Smooth muscle cell (in vitro differentiated cells): ENCODE measurements around the gene ADCY2. TPM values are rescaled to one million over a fixed set of nuclear protein-coding genes. Genes with fewer than 3 reads are reported as not detected.

Experiments used
- DNase-seq: peaks from one replicate; lab custom pipeline; 2025; ENCODE audit not compliant: unreplicated experiment; lab: John Stamatoyannopoulos, UW
- H2AFZ ChIP-seq: fragments of 200-600 bp; sonication (generic); 2 replicates; pipeline ENCODE4 v1.6.0; 2016; ENCODE audit warnings: antibody characterized with exemption, low read depth, mild to moderate bottlenecking
- H3F3A ChIP-seq: fragments of 200-600 bp; sonication (generic); 2 replicates; pipeline ENCODE4 v1.6.0; 2017; ENCODE audit warnings: antibody characterized with exemption, low read depth
- H3K27ac ChIP-seq: fragments of 200-600 bp; sonication (generic); 2 replicates; pipeline ENCODE4 v1.5.1; 2016; ENCODE audit warnings: low read depth, mild to moderate bottlenecking
- H3K27me3 ChIP-seq: fragments of 200-600 bp; sonication (generic); 2 replicates; pipeline ENCODE4 v1.6.1; 2016; ENCODE audit warnings: low read depth, mild to moderate bottlenecking
- H3K36me3 ChIP-seq: fragments of 200-600 bp; sonication (generic); 2 replicates; pipeline ENCODE4 v1.5.1; 2016; ENCODE audit warnings: low read depth
- H3K4me1 ChIP-seq: fragments of 200-600 bp; sonication (generic); 2 replicates; pipeline ENCODE4 v1.5.1; 2016; ENCODE audit warnings: low read depth
- H3K4me2 ChIP-seq: fragments of 200-600 bp; sonication (generic); 2 replicates; pipeline ENCODE4 v1.6.0; 2016; ENCODE audit warnings: mild to moderate bottlenecking
- H3K4me3 ChIP-seq: fragments of 200-600 bp; sonication (generic); 2 replicates; pipeline ENCODE4 v1.5.1; 2016; ENCODE audit warnings: mild to moderate bottlenecking
- H3K79me2 ChIP-seq: fragments of 200-600 bp; sonication (generic); 2 replicates; pipeline ENCODE4 v1.6.0; 2016; ENCODE audit warnings: low read depth, mild to moderate bottlenecking
- H3K9ac ChIP-seq: fragments of 200-600 bp; sonication (generic); 2 replicates; pipeline ENCODE4 v1.6.0; 2016; ENCODE audit warnings: low read depth
- H3K9me3 ChIP-seq: fragments of 200-600 bp; sonication (generic); replicated peaks from 2 replicates; pipeline ENCODE4 v1.5.1; 2016; ENCODE audit warnings: low read depth
- H4K20me1 ChIP-seq: fragments of 200-600 bp; sonication (generic); 2 replicates; pipeline ENCODE4 v1.6.0; 2016; ENCODE audit warnings: low read depth
- WGBS: methylation state at CpG from one replicate; pipeline ENCODE4 v1.1.7; 2016; ENCODE audit warnings: low lambda C conversion rate; 5-methylcytosine and 5-hydroxymethylcytosine counted together
- polyA plus RNA-seq: library from polyadenylated mRNA; unstranded; fragments of >200 nt; fragmentation: Nextera tagmentation; extraction: Ambion mirVana; gene quantifications from 2 replicates; pipeline ENCODE4 v1.2.1, GENCODE V29; 2016
- total RNA-seq: library from RNA; depleted of rRNA; stranded (reverse); fragments of >200 nt; gene quantifications from 2 replicates; pipeline ENCODE4 v1.2.3, GENCODE V29; 2014
- TF ChIP-seq, protein P1 (sequence below): fragments of 200-600 bp; sonication (generic); IDR thresholded peaks from 2 replicates; pipeline ENCODE4 v1.5.1; 2017; ENCODE audit warnings: borderline replicate concordance, mild to moderate bottlenecking, antibody characterized with exemption; ENCODE audit not compliant: insufficient read depth, poor library complexity, severe bottlenecking

Gene ADCY2
- total and polyA plus RNA-seq, 2 experiments from 2014 or later = 2.8 to 8.0 TPM

DNA sequence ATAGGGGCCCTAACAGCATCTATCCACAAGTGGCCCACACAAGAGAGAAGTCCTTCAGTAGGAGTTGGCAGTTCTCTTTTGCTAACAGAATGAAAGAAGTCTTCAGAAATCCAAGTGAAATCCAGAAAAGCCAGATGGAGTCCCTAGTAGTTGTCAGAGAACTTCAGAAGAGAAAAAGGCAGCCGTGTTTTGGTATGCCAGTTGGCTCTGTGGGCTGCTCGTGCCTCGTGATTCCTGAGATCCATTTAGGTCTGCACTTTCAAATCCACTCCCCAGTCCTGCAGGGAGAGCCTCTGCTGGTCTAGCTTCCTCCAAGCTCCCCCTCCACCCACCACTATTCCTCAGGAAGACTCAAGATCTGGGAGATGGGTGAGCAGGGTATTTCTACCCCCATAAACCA is 386.0 kb downstream of the ADCY2 start:
- TF ChIP-seq, protein P1, sequence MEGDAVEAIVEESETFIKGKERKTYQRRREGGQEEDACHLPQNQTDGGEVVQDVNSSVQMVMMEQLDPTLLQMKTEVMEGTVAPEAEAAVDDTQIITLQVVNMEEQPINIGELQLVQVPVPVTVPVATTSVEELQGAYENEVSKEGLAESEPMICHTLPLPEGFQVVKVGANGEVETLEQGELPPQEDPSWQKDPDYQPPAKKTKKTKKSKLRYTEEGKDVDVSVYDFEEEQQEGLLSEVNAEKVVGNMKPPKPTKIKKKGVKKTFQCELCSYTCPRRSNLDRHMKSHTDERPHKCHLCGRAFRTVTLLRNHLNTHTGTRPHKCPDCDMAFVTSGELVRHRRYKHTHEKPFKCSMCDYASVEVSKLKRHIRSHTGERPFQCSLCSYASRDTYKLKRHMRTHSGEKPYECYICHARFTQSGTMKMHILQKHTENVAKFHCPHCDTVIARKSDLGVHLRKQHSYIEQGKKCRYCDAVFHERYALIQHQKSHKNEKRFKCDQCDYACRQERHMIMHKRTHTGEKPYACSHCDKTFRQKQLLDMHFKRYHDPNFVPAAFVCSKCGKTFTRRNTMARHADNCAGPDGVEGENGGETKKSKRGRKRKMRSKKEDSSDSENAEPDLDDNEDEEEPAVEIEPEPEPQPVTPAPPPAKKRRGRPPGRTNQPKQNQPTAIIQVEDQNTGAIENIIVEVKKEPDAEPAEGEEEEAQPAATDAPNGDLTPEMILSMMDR = no peak
- WGBS = 51% methylated on average over 3 of the region's 3 CpGs
- H3K79me2 ChIP-seq = no peaks in the 10 kb centered on the region
- H3K4me3 ChIP-seq = no peak overlapping the region
- DNase-seq = no peak
- peaks cover 16% of the 10 kb centered on the region for H3K4me1 ChIP-seq
- no peak overlapping the region for H2AFZ ChIP-seq
- no peaks in the 10 kb centered on the region for H4K20me1 ChIP-seq
- no peak overlapping the region for H3K4me2 ChIP-seq
- no peak overlapping the region for H3K9ac ChIP-seq
- no peaks in the 10 kb centered on the region for H3F3A ChIP-seq
- H3K27ac ChIP-seq = no peak overlapping the region
- H3K9me3 ChIP-seq = no peaks in the 10 kb centered on the region
- H3K27me3 ChIP-seq = no peaks in the 10 kb centered on the region
- no peaks in the 10 kb centered on the region for H3K36me3 ChIP-seq

DNA sequence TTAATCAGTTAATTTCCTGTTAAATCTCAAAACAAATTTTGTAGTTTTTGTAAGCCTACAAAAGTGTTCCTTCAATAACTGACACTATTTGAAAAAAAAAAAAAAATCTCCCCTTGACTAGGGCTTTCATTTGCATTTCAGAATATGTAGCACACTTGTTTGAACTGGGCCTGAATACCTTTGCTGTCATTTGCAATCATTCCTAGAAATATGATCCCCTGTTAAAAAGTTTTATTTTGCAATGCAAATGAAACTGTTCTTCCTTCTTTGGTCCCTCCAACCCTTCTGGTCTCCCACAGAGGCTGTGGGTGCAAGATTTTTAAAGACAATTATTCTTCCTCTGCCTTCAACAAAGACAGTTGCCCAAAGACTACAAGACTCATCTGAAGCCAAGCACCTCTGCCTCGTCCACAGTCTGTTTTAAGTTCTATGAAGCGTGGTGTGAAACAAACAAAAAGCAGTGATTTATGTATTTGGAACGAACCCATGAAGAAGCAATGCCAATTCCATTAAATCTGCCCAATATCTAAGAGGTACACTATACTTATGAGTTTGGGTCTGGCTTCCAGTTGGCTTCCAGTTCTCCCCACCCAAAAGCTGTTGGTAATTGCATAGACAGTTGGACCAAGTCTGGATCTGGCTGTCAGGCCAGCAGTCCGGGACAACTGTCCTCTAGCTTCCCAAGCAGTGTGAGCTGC is 388.9 kb downstream of the ADCY2 start:
- Histone ChIP-seq H3K4me2 (no peak overlapping the region), H3K9me3 (no peaks in the 10 kb centered on the region), H2AFZ (no peak overlapping the region), H3K27ac (no peak overlapping the region), H3K9ac (no peak overlapping the region), H3K4me3 (no peak overlapping the region), H3K36me3 (no peaks in the 10 kb centered on the region), H3K27me3 (no peaks in the 10 kb centered on the region), H3K79me2 (no peaks in the 10 kb centered on the region), H3F3A (no peaks in the 10 kb centered on the region), H4K20me1 (no peaks in the 10 kb centered on the region), H3K4me1 (peaks cover 6% of the 10 kb centered on the region)
- no peak for DNase-seq
- WGBS = 82% methylated on average over 4 of the region's 4 CpGs
- TF ChIP-seq, protein P1 = no peak

DNA sequence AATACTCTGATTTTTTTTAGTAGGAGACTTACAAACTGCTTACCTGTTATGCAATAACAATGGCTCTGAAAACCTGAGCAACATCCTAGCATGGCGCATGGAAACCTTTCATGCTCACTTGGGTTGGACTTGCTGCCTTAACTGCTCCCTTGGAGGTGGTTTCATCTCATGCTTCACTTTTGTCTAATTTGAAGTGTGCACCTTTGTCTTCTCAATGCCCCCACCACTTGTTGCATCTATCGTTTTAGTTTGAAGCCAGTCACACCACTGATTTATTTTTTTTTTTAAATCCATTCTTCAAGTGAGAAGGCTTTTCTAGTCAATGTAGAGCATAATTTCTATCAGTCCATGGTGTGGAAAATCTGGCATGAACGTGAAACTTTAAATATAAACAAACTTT is 391.8 kb downstream of the ADCY2 start:
- 93% methylated on average over 3 of the region's 3 CpGs for WGBS
- no peak overlapping the region for H2AFZ ChIP-seq
- no peaks in the 10 kb centered on the region for H3K4me1 ChIP-seq
- H3K36me3 ChIP-seq = no peaks in the 10 kb centered on the region
- TF ChIP-seq, protein P1 = no peak
- H3K4me2 ChIP-seq = no peak overlapping the region
- no peak overlapping the region for H3K9ac ChIP-seq
- no peaks in the 10 kb centered on the region for H3K27me3 ChIP-seq
- H3F3A ChIP-seq = no peaks in the 10 kb centered on the region
- no peaks in the 10 kb centered on the region for H4K20me1 ChIP-seq
- H3K9me3 ChIP-seq = no peaks in the 10 kb centered on the region
- H3K4me3 ChIP-seq = no peak overlapping the region
- no peaks in the 10 kb centered on the region for H3K79me2 ChIP-seq
- DNase-seq = no peak
- H3K27ac ChIP-seq = no peak overlapping the region

DNA sequence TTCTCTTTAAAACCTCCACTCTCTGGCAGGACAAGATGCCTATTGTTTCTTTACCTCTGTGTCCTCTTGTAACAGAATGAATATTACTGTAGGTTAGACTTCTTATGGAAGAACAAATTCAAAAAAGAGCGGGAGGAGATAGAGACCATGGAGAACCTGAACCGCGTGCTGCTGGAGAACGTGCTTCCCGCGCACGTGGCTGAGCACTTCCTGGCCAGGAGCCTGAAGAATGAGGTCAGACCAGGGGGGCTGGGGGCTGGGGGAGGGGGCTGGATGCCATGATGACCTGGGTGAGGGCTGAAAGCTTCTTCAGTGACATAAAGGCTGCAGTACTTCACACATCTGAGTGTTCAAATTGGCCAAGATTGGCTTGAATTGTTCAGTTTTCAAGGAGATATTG is 393.6 kb downstream of the ADCY2 start:
- Histone ChIP-seq H3K4me3 (no peak overlapping the region), H3K9ac (no peak overlapping the region), H3K4me1 (peaks cover 10% of the 10 kb centered on the region), H3K27ac (no peak overlapping the region), H3K79me2 (no peaks in the 10 kb centered on the region), H3F3A (no peaks in the 10 kb centered on the region), H3K27me3 (no peaks in the 10 kb centered on the region), H3K9me3 (no peaks in the 10 kb centered on the region), H4K20me1 (no peaks in the 10 kb centered on the region), H2AFZ (no peak overlapping the region), H3K4me2 (no peak overlapping the region), H3K36me3 (no peaks in the 10 kb centered on the region)
- DNase-seq = no peak
- TF ChIP-seq, protein P1 = no peak
- WGBS = 86% methylated on average over 7 of the region's 7 CpGs
